GM19452 (cell line): Measurements from ENCODE around the gene HOXB9.

Experiments used
- ATAC-seq: cut with Tn5 transposase; IDR thresholded peaks from one replicate; pipeline ENCODE4 v1.9.1; 2021; ENCODE audit not compliant: unreplicated experiment

Gene HOXB9

GRCh38 chr17:48626245-48627117, at the start of gene HOXB9:
Gene HOXB9 (minus strand): TSS chr17:48626358. CDS start chr17:48626269, 89 bp downstream.
- ATAC-seq = no peak

GRCh38 chr17:48672340-48672739, 46.2 kb upstream of the HOXB9 start:
- ATAC-seq = no peak

GRCh38 chr17:48671697-48672171, 45.6 kb upstream of the HOXB9 start:
- no peak for ATAC-seq

GRCh38 chr17:48663134-48663924, 37.2 kb upstream of the HOXB9 start:
- no peak for ATAC-seq

- ATAC-seq = no peak
Observed at GRCh38 chr17:48655913-48656312, 29.8 kb upstream of the HOXB9 start.

- ATAC-seq = no peak
Observed at GRCh38 chr17:48649741-48650140, 23.6 kb upstream of the HOXB9 start.

GRCh38 chr17:48647963-48648245, 21.7 kb upstream of the HOXB9 start:
- no peak for ATAC-seq

GRCh38 chr17:48647103-48647962, 21.2 kb upstream of the HOXB9 start:
- no peak for ATAC-seq

- no peak for ATAC-seq
Observed at GRCh38 chr17:48646183-48647102, 20.3 kb upstream of the HOXB9 start.

GRCh38 chr17:48645639-48646182, 19.6 kb upstream of the HOXB9 start:
- ATAC-seq = no peak

GRCh38 chr17:48644910-48645557, 18.9 kb upstream of the HOXB9 start:
- no peak for ATAC-seq

GRCh38 chr17:48644159-48644558, 18.0 kb upstream of the HOXB9 start:
- no peak for ATAC-seq

- ATAC-seq = no peak
Observed at GRCh38 chr17:48643697-48644012, 17.5 kb upstream of the HOXB9 start.

GRCh38 chr17:48642843-48643696, 16.9 kb upstream of the HOXB9 start:
- ATAC-seq = no peak

- ATAC-seq = no peak
Observed at GRCh38 chr17:48642059-48642842, 16.1 kb upstream of the HOXB9 start.

- ATAC-seq = no peak
Observed at GRCh38 chr17:48641541-48642058, 15.4 kb upstream of the HOXB9 start.

GRCh38 chr17:48640858-48641180, 14.7 kb upstream of the HOXB9 start:
- no peak for ATAC-seq
